Mammary epithelial cell (primary cell): ENCODE measurements around the gene ASB18.
"Not testable (repeated sequence)": the region's sequence is repeated elsewhere in the genome, so short reads cannot be mapped to it uniquely, and the experiment has no call there.

Experiments
- EZH2 ChIP-seq: IDR thresholded peaks from 2 replicates; pipeline ENCODE4 v1.6.1; 2012; ENCODE audit warnings: low read length, inconsistent platforms, borderline replicate concordance
- TF ChIP-seq, protein P1 (sequence below), 2 donors: IDR thresholded peaks in 1 of 2; conservative IDR thresholded peaks in 1 of 2; 2 replicates each; pipeline ENCODE4 v1.5.1; 2011 to 2012; ENCODE audit warnings: inconsistent platforms in 2 of 2, low read length in 2 of 2, mild to moderate bottlenecking in 2 of 2, control low read depth in 1 of 2, low read depth in 1 of 2; ENCODE audit not compliant: insufficient read depth in 1 of 2; ENCODE audit errors: extremely low read depth in 1 of 2

DNA sequence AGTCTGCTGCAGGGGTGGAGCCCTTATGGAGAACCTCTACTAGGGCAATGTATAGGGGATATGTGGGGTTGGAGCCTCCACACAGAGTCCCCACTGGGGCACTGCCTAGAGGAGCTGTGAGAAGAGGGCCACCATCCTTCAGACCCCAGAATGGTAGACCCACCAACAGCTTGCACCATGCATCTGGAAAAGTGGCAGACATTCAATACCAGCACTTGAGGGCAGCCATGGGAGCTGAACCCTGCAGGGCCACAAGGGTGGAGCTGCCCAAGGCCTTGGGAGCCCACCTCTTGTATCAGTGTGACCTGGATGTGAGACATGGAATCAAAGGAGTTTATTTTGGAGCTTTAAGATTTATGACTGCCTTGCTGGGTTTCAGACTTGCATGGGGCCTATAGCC is 5.7 kb upstream of the ASB18 start:
- TF ChIP-seq, protein P1, sequence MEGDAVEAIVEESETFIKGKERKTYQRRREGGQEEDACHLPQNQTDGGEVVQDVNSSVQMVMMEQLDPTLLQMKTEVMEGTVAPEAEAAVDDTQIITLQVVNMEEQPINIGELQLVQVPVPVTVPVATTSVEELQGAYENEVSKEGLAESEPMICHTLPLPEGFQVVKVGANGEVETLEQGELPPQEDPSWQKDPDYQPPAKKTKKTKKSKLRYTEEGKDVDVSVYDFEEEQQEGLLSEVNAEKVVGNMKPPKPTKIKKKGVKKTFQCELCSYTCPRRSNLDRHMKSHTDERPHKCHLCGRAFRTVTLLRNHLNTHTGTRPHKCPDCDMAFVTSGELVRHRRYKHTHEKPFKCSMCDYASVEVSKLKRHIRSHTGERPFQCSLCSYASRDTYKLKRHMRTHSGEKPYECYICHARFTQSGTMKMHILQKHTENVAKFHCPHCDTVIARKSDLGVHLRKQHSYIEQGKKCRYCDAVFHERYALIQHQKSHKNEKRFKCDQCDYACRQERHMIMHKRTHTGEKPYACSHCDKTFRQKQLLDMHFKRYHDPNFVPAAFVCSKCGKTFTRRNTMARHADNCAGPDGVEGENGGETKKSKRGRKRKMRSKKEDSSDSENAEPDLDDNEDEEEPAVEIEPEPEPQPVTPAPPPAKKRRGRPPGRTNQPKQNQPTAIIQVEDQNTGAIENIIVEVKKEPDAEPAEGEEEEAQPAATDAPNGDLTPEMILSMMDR (conservative IDR thresholded peaks at IDR 0.05 in 1 of 2, IDR thresholded peaks at IDR 0.05 in 1 of 2; ENCODE audit: extremely low read depth in 1 of 2, insufficient read depth in 1 of 2, low read depth in 1 of 2, low read length in 2 of 2), result not testable (repeated sequence)
- TF ChIP-seq EZH2, result not testable (repeated sequence)
